C4-2B (cell line): ENCODE results near the gene NUP62.
"Not testable (repeated sequence)": the region's sequence is repeated elsewhere in the genome, so short reads cannot be mapped to it uniquely, and the experiment has no call there.

Experiments
- H3K27ac ChIP-seq: fragments of 450-650 bp; 2 replicates; pipeline ENCODE4 v1.5.1; 2017
- CTCF ChIP-seq: fragments of 450-650 bp; conservative IDR thresholded peaks from 2 replicates; pipeline ENCODE4 v1.5.1; 2017; ENCODE audit warnings: mild to moderate bottlenecking
- ZFX ChIP-seq: fragments of 450-650 bp; IDR thresholded peaks from 2 replicates; pipeline ENCODE4 v1.6.1; 2017

NUP62 gene

GRCh38 chr19:49949742-49950589 is 20.7 kb upstream of the NUP62 start:
- no peak overlapping the region for H3K27ac ChIP-seq
- TF ChIP-seq ZFX (no peak), CTCF (no peak)

DNA sequence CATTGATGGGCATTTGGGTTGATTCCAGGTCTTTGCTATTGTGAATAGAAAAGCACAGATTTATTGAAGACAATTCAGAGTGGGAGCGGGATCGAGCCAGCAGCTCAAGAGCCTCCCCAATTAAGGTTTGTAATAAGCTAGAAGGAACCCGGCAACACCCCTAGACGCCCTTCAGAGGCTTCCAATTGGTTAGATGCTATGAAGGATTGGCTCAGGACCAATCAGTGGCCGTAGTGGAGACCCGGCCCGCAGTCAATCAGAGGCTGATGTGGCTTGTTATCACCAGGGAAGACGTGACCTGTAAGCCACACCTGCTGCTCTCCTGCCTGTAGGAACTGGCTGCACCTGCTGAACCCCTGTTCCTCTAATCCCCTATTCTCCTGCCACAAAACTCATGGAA is 17.1 kb upstream of the NUP62 start:
- TF ChIP-seq ZFX, result no peak
- TF ChIP-seq CTCF, result no peak
- no peak overlapping the region for H3K27ac ChIP-seq

DNA sequence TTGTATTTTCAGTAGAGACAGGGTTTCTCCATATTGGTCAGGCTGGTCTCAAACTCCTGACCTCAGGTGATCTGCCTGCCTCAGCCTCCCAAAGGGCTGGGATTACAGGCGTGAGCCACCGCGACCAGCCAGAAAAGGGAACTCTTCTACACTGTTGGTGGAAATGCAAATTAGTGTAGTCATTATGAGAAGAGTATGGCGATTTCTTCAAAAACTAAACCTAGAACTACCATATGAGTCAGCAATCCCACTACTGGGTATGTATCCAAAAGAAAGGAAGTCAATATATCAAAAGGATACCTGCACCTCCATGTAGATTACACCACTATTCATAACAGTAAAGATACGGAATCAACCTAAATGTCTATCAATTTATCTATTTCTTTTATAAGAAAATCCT is 15.3 kb upstream of the NUP62 start:
- H3K27ac ChIP-seq, result not testable (repeated sequence)

- TF ChIP-seq CTCF, result no peak; the same call in 1 of the 2 replicates
- no peak for TF ChIP-seq ZFX
- H3K27ac ChIP-seq, result no peak overlapping the region
These were observed 11.1 kb upstream of the NUP62 start for GRCh38 chr19:49940482-49940791.

DNA sequence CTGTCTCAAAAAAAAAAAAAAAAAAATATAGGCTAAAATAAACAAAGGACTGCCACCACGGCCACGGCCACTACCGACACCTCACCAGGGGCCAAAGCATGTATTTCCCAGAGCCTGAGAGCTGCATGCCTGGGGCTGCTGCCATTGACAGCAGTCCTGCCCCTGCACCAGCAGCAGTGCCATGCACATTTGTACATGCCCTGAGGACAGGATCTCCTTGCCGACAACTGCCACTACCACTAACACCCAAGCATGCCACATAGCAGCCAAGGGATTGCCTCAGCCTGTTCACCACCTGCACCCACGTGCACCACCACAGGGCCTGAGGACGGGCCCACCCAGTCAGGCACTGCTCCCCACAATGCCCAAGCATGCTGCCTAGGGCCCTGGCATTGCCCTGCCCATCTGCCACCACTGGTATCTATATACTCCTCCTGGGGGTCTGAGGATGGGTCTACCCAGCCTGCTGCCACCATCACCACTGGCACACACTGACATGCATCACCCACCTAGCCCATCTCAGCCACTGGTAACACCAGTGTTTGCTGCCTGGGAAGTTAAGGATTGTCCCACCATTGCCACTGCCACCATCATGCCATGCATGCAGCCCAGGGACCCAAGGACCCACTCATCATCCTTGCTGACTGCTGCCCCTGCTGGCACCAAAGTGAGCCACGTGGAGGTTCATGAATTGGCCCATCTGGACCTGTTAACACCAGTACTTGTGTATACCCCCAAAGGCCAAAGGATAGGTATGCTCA is 10.6 kb upstream of the NUP62 start:
- no peak; the same call in 1 of the 2 replicates for TF ChIP-seq CTCF
- TF ChIP-seq ZFX, result no peak
- H3K27ac ChIP-seq, result no peak overlapping the region

- TF ChIP-seq ZFX (no peak), CTCF (no peak)
These were observed 9.4 kb upstream of the NUP62 start for GRCh38 chr19:49938662-49939061.

GRCh38 chr19:49937750-49938381 is 8.6 kb upstream of the NUP62 start:
- no peak for TF ChIP-seq ZFX
- TF ChIP-seq CTCF, result peak; percentile 98
- H3K27ac ChIP-seq, result no peak overlapping the region

More at GRCh38 chr19:49938662-49939061, 9.4 kb upstream of the NUP62 start:
- H3K27ac ChIP-seq, result no peak overlapping the region
